ENCODE data around the gene PMFBP1.
A peak's percentile ranks its signal among the peaks of the same experiment; 100 is the strongest.
"Not testable (repeated sequence)": the region's sequence is repeated elsewhere in the genome, so short reads cannot be mapped to it uniquely, and the experiment has no call there.

The PMFBP1 gene

GRCh38 chr16:72107371-72107770 is 64.6 kb downstream of the PMFBP1 start:
- DNase-seq = no peak

DNA sequence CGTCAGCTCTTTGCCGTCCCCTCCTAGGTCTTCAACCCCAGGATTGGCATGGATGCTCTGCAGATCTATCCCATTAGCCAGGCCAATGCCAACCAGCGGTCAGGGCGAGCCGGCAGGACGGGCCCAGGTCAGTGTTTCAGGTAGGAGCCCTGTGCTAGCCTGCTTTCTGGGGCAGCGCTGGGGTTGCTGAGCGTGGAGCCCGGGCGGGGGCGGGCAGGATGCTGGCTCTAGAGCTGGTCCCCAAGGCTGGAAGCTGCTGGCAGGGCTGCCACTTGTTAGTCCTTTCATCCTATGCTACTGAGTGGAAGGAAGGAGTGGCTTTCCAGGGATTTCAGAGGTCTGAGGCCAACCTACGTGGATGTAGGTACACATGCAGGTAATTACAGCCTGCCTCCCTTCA is 66.0 kb downstream of the PMFBP1 start:
- DNase-seq = no peak

GRCh38 chr16:72104905-72105304 is 67.0 kb downstream of the PMFBP1 start:
- DNase-seq = no peak

DNA sequence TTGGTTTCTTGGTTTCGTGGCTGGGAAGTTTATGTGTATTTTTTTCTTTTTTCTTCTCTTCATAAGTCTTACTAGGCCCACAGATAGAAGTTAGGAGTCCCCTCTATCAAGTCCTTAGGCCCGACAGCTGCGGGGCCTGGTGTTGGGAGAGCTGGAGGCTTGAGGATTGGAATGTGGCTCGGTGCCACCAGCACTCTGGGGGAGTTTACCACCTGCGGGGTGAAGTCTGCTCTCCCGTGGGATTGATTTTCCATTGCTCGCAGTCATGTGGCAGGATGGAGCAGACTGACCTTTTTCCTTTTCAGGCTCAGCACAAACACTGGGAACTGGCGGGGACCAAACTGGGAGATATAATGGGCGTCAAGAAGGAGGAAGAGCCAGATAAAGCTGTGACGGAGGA is 70.8 kb downstream of the PMFBP1 start:
- DNase-seq = no peak

DNA sequence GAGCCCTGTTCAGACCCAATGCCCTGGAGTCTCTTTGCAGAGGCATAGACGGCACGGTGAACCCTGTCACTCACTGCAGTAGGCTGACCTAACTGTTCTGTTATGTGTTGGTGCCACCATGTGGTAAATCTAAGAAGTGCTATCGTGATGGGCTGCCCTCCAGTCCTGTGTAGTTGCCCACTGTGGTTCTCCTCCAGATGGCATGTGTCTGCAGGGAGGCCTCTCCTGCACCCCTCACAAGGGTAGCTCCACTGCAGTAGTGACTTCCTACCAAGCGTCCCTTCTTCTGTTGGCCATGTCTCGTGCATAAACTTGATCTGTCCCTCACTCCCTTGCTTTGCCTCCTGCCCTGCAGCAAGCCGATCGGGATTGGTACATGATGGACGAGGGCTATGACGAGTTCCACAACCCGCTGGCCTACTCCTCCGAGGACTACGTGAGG is 72.6 kb downstream of the PMFBP1 start:
- peak in 6 of 14 donors; percentile 3 to 26 (median 18) for DNase-seq

DNA sequence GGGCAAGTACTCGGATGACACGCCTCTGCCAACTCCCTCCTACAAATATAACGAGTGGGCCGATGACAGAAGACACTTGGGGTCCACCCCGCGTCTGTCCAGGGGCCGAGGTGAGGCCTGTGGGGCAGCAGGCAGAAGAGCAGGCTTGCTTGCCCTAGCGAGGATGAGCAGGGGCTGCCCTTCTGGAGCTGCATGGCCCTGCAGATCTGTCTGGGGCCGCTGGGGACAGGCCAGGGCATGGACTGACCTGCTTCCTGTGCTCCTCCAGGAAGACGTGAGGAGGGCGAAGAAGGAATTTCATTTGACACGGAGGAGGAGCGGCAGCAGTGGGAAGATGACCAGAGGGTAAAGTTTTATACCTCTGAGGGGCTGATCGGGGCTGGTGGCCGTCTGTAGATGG is 73.0 kb downstream of the PMFBP1 start:
- no peak for DNase-seq

DNA sequence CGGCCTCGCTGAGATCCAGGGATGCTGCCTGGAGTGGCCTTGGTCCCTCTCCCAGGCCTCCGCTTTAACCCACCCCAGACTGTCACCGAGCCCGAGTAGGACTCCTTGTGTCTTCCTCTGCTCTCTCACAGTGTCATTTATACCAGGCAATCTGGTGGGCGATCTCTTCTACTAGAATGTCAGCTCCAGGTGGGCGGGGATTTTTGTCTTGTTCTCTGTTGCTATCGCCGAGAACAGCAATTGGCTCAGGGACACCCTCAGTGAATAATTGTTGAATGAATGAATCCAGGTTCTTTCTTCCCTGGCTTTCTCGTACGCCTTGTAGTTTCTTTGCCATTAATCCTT is 77.7 kb downstream of the PMFBP1 start:
- DNase-seq = no peak

DNA sequence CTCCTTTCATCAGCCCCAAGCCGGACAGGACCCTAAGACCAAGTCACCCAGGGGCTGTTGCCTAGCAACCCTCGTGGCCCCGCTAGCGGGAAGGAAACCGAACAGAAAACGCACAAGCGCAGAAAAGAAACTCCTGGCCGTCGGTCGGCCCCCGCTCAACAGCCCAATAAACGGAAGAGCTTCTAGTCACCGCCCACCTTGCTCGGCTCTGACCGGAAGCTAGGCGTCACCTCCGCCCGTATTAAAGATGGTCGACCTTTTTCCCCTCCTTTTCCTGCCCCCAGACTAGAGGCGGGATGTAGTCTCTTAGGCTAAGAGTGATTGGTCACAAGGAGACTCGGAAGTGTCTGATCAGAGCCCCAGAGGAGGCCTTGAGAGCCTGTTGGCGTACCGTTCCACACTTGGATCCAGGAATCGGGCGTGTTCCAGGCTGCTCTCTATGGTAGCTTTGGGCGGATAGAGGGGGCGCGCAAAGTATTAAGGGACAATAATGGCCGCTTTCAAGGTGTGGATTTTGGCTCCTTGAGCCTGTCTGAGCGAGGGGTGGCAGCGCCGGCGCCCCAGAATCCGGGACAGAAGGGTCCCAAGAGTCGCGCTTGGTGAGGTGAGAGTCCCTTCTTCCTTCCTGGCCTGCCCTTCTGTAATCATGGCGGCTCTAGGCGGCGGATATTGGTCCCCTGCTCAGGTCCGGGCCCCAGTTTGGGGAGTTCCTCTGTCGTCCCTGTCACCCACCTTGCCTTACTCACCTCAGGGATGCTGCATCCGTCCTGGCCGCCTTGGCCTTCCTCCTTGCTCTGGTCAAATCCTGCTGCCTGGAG is 78.3 kb downstream of the PMFBP1 start, which contains the start of the genes DHX38 and TXNL4B:
TSS of gene DHX38 (plus strand) at position 400 of the 818 bp plus-strand sequence. CDS start 2,311 bp downstream, outside the sequence.
TSS of gene TXNL4B (minus strand) at position 173 of the 818 bp plus-strand sequence. CDS start 2,871 bp downstream, outside the sequence.
- peak; percentile 77 to 100 (median 94) for DNase-seq

- DNase-seq = peak in 1 of 14 donors; percentile 23
These were observed 79.0 kb downstream of the PMFBP1 start for GRCh38 chr16:72092832-72093447.

DNA sequence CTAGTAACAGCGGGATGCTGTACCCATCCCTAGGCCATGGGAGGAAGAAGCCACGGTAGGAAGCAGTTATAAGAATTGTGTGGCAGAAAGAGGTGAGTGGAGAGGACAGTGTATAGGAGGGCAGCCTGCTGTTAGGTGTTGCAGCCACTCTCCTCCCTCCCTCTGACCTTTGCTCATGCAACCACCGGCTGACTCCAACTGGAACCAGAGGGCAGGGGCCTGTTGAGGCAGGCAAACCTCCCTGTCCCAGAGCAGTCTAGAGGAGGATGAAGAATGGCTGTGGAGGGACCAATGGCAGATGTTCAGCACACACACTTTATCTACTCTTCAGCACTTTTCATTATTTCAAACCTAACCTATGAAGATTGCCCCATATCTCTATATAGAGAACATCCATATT is 80.7 kb downstream of the PMFBP1 start:
- DNase-seq = no peak

DNA sequence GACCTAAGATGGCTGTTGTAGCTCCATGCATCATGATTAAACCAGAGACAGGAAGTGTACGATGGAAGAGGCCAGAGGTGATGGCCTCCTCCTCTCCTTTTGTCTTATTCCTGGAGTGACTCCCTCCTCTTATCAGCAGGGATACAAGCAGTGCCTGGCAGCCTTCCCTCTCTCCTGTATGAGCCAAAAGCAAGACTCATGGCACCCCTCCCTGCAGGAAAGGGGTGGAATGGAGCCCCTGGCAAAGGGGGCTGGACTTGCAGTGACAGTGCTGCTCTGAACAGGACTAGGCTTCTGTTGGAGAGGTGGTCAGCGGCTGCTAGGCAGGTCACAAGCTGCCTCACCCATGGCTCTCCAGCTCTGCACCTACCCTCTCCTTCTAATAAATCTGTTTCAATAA is 87.0 kb downstream of the PMFBP1 start:
- no peak for DNase-seq

DNA sequence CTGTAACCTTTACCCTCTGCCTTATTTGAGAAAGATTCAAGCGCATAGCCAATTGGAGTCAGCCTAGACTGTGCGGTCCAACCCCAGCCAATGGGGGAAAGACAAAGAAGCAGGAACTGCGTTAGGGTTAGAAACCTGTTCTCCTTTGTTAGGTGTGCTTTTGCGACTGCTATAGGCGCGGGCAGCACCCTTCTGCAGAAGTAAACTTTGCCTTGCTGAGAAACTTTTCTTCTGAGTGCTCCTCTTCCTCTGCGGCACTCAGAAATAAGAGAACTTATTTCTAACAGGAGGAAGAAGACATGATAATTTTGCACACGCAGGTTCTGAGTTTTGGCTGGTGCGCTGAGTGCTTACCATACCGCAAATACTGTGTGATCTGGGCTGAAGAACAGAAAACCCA is 87.5 kb downstream of the PMFBP1 start:
- no peak for DNase-seq

DNA sequence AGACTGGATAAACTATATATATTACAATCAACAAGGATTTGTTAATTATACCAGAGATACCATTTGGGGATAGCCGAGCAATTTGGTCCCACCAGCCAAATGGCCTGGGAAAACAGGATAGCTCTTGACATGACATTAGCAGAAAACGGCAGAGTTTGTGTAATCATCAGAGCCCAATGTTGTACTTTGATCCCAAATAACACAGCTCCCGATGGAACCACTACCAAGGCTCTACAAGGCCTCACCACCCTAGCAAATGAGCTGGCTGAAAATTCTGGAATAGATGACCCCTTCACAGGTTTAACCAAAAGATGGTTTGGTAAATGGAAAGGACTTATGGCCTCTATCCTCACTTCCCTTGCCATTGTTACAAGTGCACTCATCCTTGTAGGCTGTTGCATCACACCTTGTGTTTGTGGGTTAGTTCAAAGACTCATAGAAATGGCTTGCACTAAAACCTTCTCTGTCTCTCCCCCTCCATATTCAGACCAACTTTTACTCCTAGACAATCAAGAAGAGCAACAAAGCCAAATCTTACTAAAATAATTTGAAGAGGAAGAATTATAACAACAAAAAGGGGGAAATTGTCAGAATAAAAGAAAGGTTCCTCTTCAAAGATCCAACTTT is 88.1 kb downstream of the PMFBP1 start:
- no peak for DNase-seq

- DNase-seq = not testable (repeated sequence)
These were observed 94.8 kb downstream of the PMFBP1 start for GRCh38 chr16:72076991-72077706.

DNA sequence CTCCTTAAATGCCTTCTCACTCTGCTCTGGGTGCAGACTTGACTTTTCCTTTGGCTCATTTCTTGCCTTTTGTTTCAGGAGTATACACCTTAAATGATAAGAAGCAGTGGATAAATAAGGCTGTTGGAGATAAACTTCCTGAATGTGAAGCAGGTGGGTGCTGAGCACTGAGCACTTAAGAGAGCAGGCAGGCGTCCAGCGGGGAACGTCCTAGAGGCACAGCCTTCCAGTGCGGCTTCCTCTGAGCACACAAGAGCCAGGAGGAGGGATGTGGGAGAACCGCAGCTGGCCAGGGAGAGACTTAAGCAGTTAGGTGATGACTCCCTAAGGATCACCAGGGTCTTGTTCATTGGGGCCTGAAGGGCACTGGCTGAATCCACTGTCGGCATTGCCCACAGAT is 96.9 kb downstream of the PMFBP1 start:
- not testable (repeated sequence) for DNase-seq

DNA sequence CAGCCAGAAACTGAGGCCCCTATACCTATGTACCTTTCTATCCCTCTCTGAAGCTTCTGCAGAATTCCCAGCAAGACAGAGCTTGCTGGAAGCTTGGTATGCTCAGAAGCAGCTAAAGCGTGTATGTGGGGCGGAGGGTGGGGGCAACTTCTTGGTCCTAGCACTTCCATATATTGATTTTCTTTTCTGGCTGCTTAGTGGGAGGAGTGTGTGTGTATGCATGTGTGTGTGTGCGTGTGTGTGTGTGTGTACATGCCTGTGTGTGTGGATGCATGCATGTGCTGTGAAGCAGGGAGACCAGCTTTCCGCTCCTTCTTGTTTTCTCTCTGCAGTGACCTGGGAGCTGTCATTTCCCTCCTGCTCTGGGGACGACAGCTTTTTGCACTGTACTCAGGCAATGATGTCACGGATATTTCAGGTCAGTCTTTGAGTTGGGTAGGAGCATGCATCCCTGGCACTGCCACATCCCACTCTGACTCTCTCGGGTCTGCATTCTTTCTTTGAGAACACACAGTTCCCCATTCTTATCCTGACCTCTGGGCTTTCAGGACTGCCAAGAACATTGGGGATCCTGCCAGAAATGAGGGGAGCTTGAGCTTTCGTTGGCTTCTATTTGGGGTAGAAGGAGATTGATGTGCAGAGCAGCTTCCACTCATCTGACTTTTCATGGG is 98.3 kb downstream of the PMFBP1 start:
- peak in 12 of 14 donors; percentile 24 to 81 (median 45) for DNase-seq

- peak in 6 of 14 donors; percentile 8 to 42 (median 16) for DNase-seq
These were observed 99.2 kb downstream of the PMFBP1 start for GRCh38 chr16:72072514-72073342.
